H1 (cell line): Measurements from ENCODE around the gene TMEM163.

Source experiments
- CBX8 ChIP-seq: fragments of 300-800, 300-1000 bp; sonication (generic); IDR thresholded peaks from 2 replicates; pipeline ENCODE4 v1.7.1; 2016; ENCODE audit warnings: low read depth, low read length, borderline replicate concordance
- POLR2A ChIP-seq, 2 experiments: IDR thresholded peaks; 1 replicate in 1 of 2; 2 replicates in 1 of 2; pipeline ENCODE4 v1.6.1; 2011; ENCODE audit warnings: low read depth in 2 of 2, low read length in 2 of 2, mild to moderate bottlenecking in 2 of 2; ENCODE audit errors: control extremely low read depth in 1 of 2
- YY1 ChIP-seq: IDR thresholded peaks from 2 replicates; pipeline ENCODE4 v1.6.1; 2011; ENCODE audit warnings: low read depth, mild to moderate bottlenecking, low read length

GRCh38 chr2:134432435-134432883 lies 286.3 kb downstream of the TMEM163 start:
- TF ChIP-seq POLR2A (IDR thresholded peaks at IDR 0.05; ENCODE audit: control extremely low read depth in 1 of 2, low read depth in 2 of 2, low read length in 2 of 2) (no peak), YY1 (no peak), CBX8 (no peak)
